ENCODE results near the gene MORF4L2. TPM values are rescaled to one million over a fixed set of nuclear protein-coding genes. Genes with fewer than 3 reads are reported as not detected.

MORF4L2 gene
- total RNA-seq, 1 donor: 1,365 TPM

DNA sequence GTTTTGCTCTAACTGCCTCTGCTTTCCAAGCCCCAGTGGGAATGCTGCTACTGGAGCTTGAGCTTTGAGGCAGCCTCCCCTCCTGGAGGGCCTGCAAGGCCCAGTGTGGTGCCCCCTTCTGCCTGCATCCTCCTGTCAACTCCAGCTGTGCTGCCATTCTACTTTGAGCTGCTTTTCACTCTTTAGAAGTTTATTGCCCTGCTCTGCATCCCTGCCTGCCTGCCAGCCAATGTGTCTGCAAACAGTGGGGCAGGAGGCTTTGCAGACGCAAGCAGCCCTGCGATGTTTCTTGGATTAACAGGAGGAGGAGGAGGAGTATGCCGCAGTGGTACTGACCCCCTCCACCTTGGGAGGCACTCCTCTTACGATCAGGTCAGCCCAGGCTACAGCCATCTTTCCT is 40.6 kb upstream of the MORF4L2 start:
- no peak for DNase-seq (ENCODE audit: low read depth)
- H3K4me3 ChIP-seq (ENCODE audit: low read depth, low read length): no peak overlapping the region
- TF ChIP-seq CTCF (IDR thresholded peaks at IDR 0.05; ENCODE audit: insufficient read depth, low read depth, low read length): no peak

DNA sequence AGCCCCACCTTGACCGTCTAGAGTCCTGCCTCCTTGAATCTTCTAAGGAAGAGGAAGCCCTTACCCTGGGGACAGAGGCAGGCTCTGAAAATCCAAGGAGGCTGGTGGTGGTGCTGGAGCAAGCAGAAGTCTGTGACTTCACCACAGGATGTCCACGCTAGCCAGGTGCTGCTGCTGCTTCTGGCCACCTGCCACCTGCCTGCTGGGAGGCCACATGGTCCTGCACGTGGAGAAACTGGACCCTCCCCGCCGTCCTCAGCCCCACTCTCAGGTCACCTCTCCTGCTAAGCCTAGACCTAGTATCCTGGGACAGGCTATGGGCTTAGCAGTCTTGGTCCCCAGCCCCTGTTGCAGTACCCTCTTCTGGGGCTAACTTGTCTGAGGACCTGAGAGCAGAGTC is 40.0 kb upstream of the MORF4L2 start:
- no peak for DNase-seq (ENCODE audit: low read depth)
- no peak for TF ChIP-seq CTCF (IDR thresholded peaks at IDR 0.05; ENCODE audit: insufficient read depth, low read depth, low read length)
- no peak overlapping the region for H3K4me3 ChIP-seq (ENCODE audit: low read depth, low read length)

DNA sequence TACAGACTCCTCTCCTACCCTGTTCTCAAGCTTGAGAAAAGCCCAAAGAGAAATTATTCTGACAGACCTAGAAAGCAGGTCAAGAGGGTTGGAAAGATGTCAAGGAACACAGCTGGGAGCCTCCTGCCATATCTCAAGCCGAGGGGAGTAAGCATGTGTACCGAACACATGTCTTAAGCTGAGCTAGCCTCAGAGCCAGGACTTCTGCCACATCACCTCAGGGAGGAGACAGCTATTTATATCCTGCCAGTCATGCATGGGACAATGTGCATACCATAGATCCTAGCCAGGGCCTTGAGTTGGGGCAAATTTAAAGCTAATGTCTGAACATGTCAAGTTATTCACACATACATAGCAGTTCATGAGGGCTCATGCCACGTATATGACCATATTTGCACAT is 36.0 kb upstream of the MORF4L2 start:
- TF ChIP-seq CTCF (IDR thresholded peaks at IDR 0.05; ENCODE audit: insufficient read depth, low read depth, low read length): no peak
- peak; percentile 16 for DNase-seq (ENCODE audit: low read depth)
- H3K4me3 ChIP-seq (ENCODE audit: low read depth, low read length): no peak overlapping the region

GRCh38 chrX:103718120-103718519 is 31.6 kb upstream of the MORF4L2 start:
- no peak for TF ChIP-seq CTCF (IDR thresholded peaks at IDR 0.05; ENCODE audit: insufficient read depth, low read depth, low read length)
- no peak overlapping the region for H3K4me3 ChIP-seq (ENCODE audit: low read depth, low read length)
- no peak for DNase-seq (ENCODE audit: low read depth)

DNA sequence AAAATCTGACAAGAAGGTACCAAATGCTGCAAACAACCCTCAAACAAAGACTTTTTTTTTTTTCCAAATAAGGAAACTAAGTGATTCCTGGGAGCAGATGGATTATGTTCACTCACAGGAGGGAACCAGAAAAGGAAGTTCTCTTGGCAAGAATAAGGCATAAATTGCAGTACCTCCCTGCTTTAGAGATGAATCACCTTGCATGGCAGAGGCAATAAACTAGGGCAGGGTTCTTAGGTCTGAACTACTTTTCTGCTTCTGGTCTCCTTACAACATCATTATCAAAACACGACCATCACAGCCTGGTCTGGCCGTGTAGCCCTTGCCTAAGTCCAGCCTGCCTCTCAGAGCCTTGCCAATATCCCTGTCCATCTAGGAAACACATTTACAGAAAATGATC is 30.5 kb upstream of the MORF4L2 start:
- no peak for TF ChIP-seq CTCF (IDR thresholded peaks at IDR 0.05; ENCODE audit: insufficient read depth, low read depth, low read length)
- DNase-seq (ENCODE audit: low read depth): peak; percentile 67
- H3K4me3 ChIP-seq (ENCODE audit: low read depth, low read length): no peak overlapping the region

GRCh38 chrX:103710609-103711008 is 24.1 kb upstream of the MORF4L2 start, which contains the start of gene TMEM31:
Gene TMEM31, plus strand, starts transcription at chrX:103710909. Its CDS starts 1,350 bp downstream, at chrX:103712259.
- TF ChIP-seq CTCF (IDR thresholded peaks at IDR 0.05; ENCODE audit: insufficient read depth, low read depth, low read length): no peak
- no peak for DNase-seq (ENCODE audit: low read depth)
- no peak within 1 kb of the TSS for H3K4me3 ChIP-seq (ENCODE audit: low read depth, low read length)

GRCh38 chrX:103704863-103705262 is 18.4 kb upstream of the MORF4L2 start:
- DNase-seq (ENCODE audit: low read depth): no peak
- no peak overlapping the region for H3K4me3 ChIP-seq (ENCODE audit: low read depth, low read length)
- no peak for TF ChIP-seq CTCF (IDR thresholded peaks at IDR 0.05; ENCODE audit: insufficient read depth, low read depth, low read length)

All from fibroblast of villous mesenchyme (primary cell).